Endothelial cell of umbilical vein (primary cell): ENCODE results near the gene MACROH2A1. TPM values are rescaled to one million over a fixed set of nuclear protein-coding genes. Genes with fewer than 3 reads are reported as not detected.

Source experiments
- BruUV-seq: library from RNA; stranded (reverse); fragments of 400-500 nt; replicated peaks from 2 replicates; lab custom pipeline; 2021; lab: Mats Ljungman, UMichigan
- CTCF ChIA-PET: fragments of 300-600, 350-600 bp; sonication (Branson Sonifier 250); formaldehyde crosslinking; loops from one replicate; lab custom pipeline; 2021; ENCODE audit warnings: antibody characterized with exemption, inconsistent platforms; lab: Charles Lee
- POLR2A ChIA-PET: fragments of 300-600, 350-600 bp; sonication (Branson Sonifier 250); formaldehyde crosslinking; loops from one replicate; lab custom pipeline; 2021; ENCODE audit warnings: antibody characterized with exemption, inconsistent platforms; lab: Charles Lee
- DNase-seq: peaks from one replicate; pipeline ENCODE4 v3.0.0-alpha.2; 2011; ENCODE audit warnings: low read depth, low spot score
- FAIRE-seq: peaks from 2 replicates; lab custom pipeline; 2011; peaks lifted over from hg19 to GRCh38; lab: Jason Lieb, UNC
- H2AFZ ChIP-seq: 2 replicates; pipeline ENCODE4 v1.6.0; 2012; ENCODE audit warnings: low read depth, low read length, control low read depth, inconsistent platforms
- H3K27ac ChIP-seq: 2 replicates; pipeline ENCODE4 v1.5.1; 2011; ENCODE audit warnings: low read depth, mild to moderate bottlenecking, control low read depth, low read length, moderate library complexity; ENCODE audit not compliant: insufficient read depth
- H3K27me3 ChIP-seq, 2 experiments: 2 replicates each; pipeline versions ENCODE4 v1.6.0 to v1.6.1; 2011; ENCODE audit warnings: low read length in 2 of 2, mixed read lengths in 1 of 2; ENCODE audit not compliant: control insufficient read depth in 2 of 2, insufficient read depth in 2 of 2
- H3K36me3 ChIP-seq, 2 experiments: 2 replicates in 1 of 2; 3 replicates in 1 of 2; pipeline ENCODE4 v1.5.1; 2011; ENCODE audit warnings: low read length in 2 of 2, mild to moderate bottlenecking in 1 of 2, moderate library complexity in 1 of 2; ENCODE audit not compliant: control insufficient read depth in 2 of 2, insufficient read depth in 2 of 2; ENCODE audit errors: extremely low read depth in 1 of 2
- H3K4me1 ChIP-seq: 3 replicates; pipeline ENCODE4 v1.5.1; 2011; ENCODE audit warnings: mild to moderate bottlenecking, low read length; ENCODE audit not compliant: control insufficient read depth, insufficient read depth; ENCODE audit errors: extremely low read depth
- H3K4me2 ChIP-seq: 2 replicates; pipeline ENCODE4 v1.6.1; 2011; ENCODE audit warnings: low read length, control low read depth, mixed read lengths; ENCODE audit not compliant: insufficient read depth
- H3K4me3 ChIP-seq, 3 experiments: fragments of 200-600 bp in 1 of 3; sonication (generic), shearing (Covaris generic) in 1 of 3; replicated peaks in 1 of 3; 2 replicates each; pipeline ENCODE4 v1.5.1; 2011 to 2016; ENCODE audit warnings: control low read depth in 3 of 3, low read length in 3 of 3, mild to moderate bottlenecking in 2 of 3, inconsistent platforms in 1 of 3, low read depth in 1 of 3, moderate library complexity in 1 of 3; ENCODE audit not compliant: insufficient read depth in 1 of 3
- H3K79me2 ChIP-seq: 2 replicates; pipeline ENCODE4 v1.6.0; 2012; ENCODE audit warnings: low read length, inconsistent platforms; ENCODE audit not compliant: control insufficient read depth, insufficient read depth
- H3K9ac ChIP-seq: replicated peaks from 2 replicates; pipeline ENCODE3; 2011; ENCODE audit warnings: low read length, control low read depth; ENCODE audit not compliant: insufficient read depth; ENCODE audit errors: extremely low read depth
- H3K9me1 ChIP-seq: replicated peaks from 3 replicates; pipeline ENCODE4 v1.6.0; 2011; ENCODE audit warnings: mild to moderate bottlenecking, low read length; ENCODE audit not compliant: control insufficient read depth, insufficient read depth; ENCODE audit errors: extremely low read depth
- H3K9me3 ChIP-seq: replicated peaks from 2 replicates; pipeline ENCODE4 v1.5.1; 2012; ENCODE audit warnings: low read length, inconsistent platforms; ENCODE audit not compliant: control insufficient read depth, insufficient read depth
- H4K20me1 ChIP-seq: replicated peaks from 2 replicates; pipeline ENCODE3; 2011; ENCODE audit warnings: mild to moderate bottlenecking, low read length; ENCODE audit not compliant: control insufficient read depth, insufficient read depth; ENCODE audit errors: extremely low read depth
- FOS ChIP-seq: IDR thresholded peaks from 2 replicates; pipeline ENCODE4 v1.6.1; 2011; ENCODE audit warnings: mild to moderate bottlenecking, low read length, moderate library complexity, borderline replicate concordance; ENCODE audit not compliant: insufficient read depth
- JUN ChIP-seq: IDR thresholded peaks from 2 replicates; pipeline ENCODE4 v1.6.1; 2011; ENCODE audit warnings: borderline replicate concordance, low read depth; ENCODE audit not compliant: insufficient read length, insufficient read depth
- MYC ChIP-seq: IDR thresholded peaks from one replicate; pipeline ENCODE4 v1.6.1; 2011; ENCODE audit warnings: mild to moderate bottlenecking, low read depth, low read length
- POLR2A ChIP-seq: IDR thresholded peaks from 2 replicates; pipeline ENCODE4 v1.6.1; 2012; ENCODE audit warnings: low read depth, mild to moderate bottlenecking, control low read depth, low read length
- POLR2AphosphoS5 ChIP-seq: IDR thresholded peaks from 2 replicates; pipeline ENCODE4 v1.6.1; 2012; ENCODE audit warnings: low read depth, mild to moderate bottlenecking, control low read depth, low read length, moderate library complexity; ENCODE audit not compliant: insufficient read depth
- dilution Hi-C: fragments of 300-500 bp; cut with MboI; formaldehyde crosslinking; loops from one replicate; pipeline ENCODE4 v1.15.0; 2019; ENCODE audit warnings: low sequenced_read_pairs; ENCODE audit not compliant: extremely low pct_ligation_motif_present
- intact Hi-C: fragments of 100-400 bp; cut with micrococcal nuclease; formaldehyde crosslinking; loops from one replicate; pipeline ENCODE4 v1.10.0; 2022
- polyA plus RNA-seq, 4 experiments: library from polyadenylated mRNA; depleted of rRNA in 3 of 4; stranded (reverse) in 3 of 4; unstranded in 1 of 4; fragments of >200 nt; gene quantifications; 2 replicates each; pipeline versions ENCODE4 v1.2.1 to v1.2.3, GENCODE V29; 2011 to 2012; ENCODE audit warnings: missing spikeins in 1 of 4
- total RNA-seq: library from RNA; stranded (reverse); gene quantifications from 2 replicates; pipeline ENCODE4 v1.2.3, GENCODE V29; 2021
- TF ChIP-seq, protein P1 (sequence below): IDR thresholded peaks from 2 replicates; pipeline ENCODE4 v1.6.1; 2011; ENCODE audit not compliant: insufficient read depth, insufficient read length
- TF ChIP-seq, protein P2 (sequence below), 2 donors: IDR thresholded peaks; 1 replicate in 1 of 2; 2 replicates in 1 of 2; pipeline ENCODE4 v1.5.1; 2011; ENCODE audit warnings: low read length in 2 of 2, mild to moderate bottlenecking in 2 of 2, moderate library complexity in 2 of 2, control low read depth in 1 of 2, inconsistent platforms in 1 of 2, low read depth in 1 of 2; ENCODE audit not compliant: insufficient read depth in 1 of 2; ENCODE audit errors: extremely low read depth in 1 of 2

Gene MACROH2A1
- total and polyA plus RNA-seq, 2 donors (not counting 3 experiments of a cell fraction or from before 2014, with no cell fraction given): 89.3 to 147 TPM

DNA sequence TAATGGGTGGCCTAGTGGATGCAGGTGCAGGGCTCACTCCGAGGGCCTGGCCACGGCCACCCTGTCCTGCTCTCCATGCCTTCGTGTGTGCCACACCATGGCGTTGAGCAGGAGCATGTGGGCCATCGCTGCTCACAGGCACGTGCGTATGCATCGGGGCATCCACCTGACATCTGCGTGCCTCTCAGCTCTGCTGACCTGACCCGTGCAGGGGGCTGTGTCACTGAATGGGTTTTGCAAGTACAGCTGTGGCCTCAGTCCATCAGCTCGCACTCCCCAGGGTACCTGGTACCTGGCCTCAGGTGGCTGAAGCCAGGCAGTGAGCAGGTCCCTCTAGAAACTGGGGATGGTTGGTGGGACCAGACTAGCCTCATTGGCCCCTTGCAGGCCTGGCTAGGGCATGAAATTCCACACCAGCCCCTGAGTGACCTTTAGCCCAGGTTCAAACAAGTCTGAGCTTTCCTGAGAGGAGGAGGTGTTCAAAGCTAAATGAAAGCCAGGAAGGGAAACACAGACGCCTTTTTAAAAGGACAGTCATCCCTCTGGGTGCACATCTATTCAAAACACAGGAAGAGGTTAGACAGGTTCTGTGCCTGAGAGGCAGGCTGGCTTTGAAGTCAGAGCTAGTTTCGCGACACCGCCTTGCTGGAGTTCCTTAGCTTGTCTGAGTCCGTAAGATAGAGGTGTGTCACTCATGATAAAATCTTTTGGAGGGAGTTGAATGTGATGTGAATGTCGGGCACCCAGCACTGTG is 74.0 kb downstream of the MACROH2A1 start:
- Histone ChIP-seq H3K9ac (no peak overlapping the region), H3K27ac (no peak overlapping the region), H3K4me3 (no peak overlapping the region), H3K9me3 (no peaks in the 10 kb centered on the region), H3K4me1 (no peaks in the 10 kb centered on the region), H2AFZ (no peak overlapping the region), H3K27me3 (no peaks in the 10 kb centered on the region), H3K36me3 (no peaks in the 10 kb centered on the region), H3K79me2 (no peaks in the 10 kb centered on the region), H3K9me1 (no peaks in the 10 kb centered on the region), H4K20me1 (no peaks in the 10 kb centered on the region), H3K4me2 (no peak overlapping the region)
- TF ChIP-seq JUN: no peak
- TF ChIP-seq POLR2AphosphoS5: no peak
- TF ChIP-seq MYC: no peak
- TF ChIP-seq POLR2A: no peak
- no peak for TF ChIP-seq FOS
- TF ChIP-seq, protein P1, sequence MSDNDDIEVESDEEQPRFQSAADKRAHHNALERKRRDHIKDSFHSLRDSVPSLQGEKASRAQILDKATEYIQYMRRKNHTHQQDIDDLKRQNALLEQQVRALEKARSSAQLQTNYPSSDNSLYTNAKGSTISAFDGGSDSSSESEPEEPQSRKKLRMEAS: no peak
- TF ChIP-seq, protein P2, sequence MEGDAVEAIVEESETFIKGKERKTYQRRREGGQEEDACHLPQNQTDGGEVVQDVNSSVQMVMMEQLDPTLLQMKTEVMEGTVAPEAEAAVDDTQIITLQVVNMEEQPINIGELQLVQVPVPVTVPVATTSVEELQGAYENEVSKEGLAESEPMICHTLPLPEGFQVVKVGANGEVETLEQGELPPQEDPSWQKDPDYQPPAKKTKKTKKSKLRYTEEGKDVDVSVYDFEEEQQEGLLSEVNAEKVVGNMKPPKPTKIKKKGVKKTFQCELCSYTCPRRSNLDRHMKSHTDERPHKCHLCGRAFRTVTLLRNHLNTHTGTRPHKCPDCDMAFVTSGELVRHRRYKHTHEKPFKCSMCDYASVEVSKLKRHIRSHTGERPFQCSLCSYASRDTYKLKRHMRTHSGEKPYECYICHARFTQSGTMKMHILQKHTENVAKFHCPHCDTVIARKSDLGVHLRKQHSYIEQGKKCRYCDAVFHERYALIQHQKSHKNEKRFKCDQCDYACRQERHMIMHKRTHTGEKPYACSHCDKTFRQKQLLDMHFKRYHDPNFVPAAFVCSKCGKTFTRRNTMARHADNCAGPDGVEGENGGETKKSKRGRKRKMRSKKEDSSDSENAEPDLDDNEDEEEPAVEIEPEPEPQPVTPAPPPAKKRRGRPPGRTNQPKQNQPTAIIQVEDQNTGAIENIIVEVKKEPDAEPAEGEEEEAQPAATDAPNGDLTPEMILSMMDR (IDR thresholded peaks at IDR 0.05; ENCODE audit: extremely low read depth in 1 of 2, insufficient read depth in 1 of 2, low read depth in 1 of 2, low read length in 2 of 2): no peak
- BruUV-seq: no TSS peak
- no peak for FAIRE-seq
- dilution Hi-C loops (no loop called here), intact Hi-C loops (no loop called here)
- POLR2A ChIA-PET: no interaction called here
- no peak for DNase-seq
- CTCF ChIA-PET: interaction anchor here (0.9 to 2.1 kb wide), 7 partner anchors 16 to 408 kb away, joined by 3 to 9 read pairs (median 4); no protein-coding TSS in a partner anchor
